NAMALWA (cell line): ENCODE data around the gene PIGA.

Experiments used
- DNase-seq: peaks from one replicate; pipeline ENCODE4 v3.0.0-alpha.2; 2015; ENCODE audit warnings: low spot score

Gene PIGA, protein sequence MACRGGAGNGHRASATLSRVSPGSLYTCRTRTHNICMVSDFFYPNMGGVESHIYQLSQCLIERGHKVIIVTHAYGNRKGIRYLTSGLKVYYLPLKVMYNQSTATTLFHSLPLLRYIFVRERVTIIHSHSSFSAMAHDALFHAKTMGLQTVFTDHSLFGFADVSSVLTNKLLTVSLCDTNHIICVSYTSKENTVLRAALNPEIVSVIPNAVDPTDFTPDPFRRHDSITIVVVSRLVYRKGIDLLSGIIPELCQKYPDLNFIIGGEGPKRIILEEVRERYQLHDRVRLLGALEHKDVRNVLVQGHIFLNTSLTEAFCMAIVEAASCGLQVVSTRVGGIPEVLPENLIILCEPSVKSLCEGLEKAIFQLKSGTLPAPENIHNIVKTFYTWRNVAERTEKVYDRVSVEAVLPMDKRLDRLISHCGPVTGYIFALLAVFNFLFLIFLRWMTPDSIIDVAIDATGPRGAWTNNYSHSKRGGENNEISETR

DNA sequence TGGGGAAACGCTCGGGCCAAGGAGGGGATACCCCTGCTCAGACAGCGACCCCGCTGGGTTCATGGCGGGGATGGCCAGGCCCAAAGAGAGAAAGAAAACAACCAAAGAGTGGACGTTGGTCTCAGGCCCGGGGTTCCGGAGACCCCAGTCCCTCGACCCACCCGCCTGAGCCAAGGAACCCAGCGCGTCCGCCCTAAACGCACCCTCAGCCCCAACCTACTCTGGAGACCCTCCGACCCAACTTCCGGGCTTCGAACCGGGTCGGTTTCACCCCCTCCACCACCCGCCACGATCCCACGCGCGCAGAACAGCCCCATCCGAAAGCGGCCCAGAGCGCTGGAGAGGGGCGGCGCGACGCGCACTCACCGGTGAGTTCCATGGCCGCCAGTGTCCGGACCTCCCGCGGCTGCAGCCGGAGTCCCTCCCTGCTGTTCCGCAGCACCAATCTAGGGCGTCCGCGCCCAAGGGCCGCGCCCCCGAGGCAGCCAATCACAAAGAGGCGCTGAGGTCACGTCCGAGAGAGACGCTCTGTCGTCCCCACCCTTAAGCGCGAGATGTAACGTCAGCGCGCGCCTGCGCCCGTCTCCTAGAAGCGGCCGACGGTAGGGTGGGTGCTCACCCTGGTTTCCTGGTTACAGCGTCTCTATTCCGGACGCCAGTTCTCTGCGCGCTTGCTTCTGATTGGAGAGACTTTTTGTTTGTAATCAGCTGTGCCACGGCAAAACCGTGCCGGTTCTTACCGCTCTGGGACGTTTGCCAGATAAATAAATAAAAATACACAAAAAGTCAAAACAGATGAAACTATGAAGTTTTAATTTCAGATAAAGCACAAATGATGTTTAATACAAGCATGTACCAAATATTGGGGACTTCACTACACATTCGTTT is at the start of gene PIGA:
Gene PIGA, minus strand, starts transcription at position 389 of the 888 bp plus-strand sequence. CDS start 3,593 bp downstream, outside the sequence.
- peak; percentile 95 for DNase-seq

DNA sequence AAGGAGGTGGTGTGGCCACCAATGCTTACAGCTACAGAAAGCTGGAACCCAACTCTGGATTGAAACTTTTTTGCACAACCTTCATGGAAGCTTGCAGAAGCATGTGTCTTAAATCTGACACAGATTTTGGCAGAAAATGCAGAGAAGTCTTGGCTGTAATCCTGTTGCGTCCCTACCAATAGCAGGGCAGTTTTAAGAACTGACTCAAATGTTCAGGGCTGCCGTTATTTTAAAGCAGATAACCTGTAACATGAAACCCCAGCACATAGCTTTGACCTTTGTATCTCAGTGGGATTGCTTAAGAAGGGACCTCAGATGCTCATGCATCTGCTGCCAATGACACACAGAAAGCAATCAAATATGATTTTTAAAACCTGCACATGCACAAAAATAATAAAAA is 49.0 kb upstream of the PIGA start, which contains the start of gene VEGFD:
Gene VEGFD, minus strand, starts transcription at position 110 of the 400 bp plus-strand sequence. CDS start 467 bp downstream, outside the sequence.
- no peak for DNase-seq

DNA sequence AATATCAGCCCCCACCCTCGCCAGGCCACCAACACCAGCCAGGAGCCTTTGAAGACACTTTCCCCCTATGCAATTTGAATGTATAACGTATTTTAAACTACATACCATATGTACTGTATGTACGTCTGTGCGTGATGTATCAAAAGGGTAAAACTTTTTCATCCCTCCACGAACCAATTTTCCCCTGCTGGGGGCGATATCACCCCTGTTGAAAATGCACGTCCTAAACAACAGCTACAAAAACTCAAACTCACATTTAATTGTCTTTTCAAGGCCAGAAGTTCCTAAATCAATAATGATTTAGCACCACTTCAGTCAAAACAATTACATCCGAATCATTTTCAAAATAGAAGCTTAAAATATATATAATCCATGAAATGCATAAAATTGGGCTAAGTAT is 47.5 kb upstream of the PIGA start:
- peak; percentile 24 for DNase-seq

DNA sequence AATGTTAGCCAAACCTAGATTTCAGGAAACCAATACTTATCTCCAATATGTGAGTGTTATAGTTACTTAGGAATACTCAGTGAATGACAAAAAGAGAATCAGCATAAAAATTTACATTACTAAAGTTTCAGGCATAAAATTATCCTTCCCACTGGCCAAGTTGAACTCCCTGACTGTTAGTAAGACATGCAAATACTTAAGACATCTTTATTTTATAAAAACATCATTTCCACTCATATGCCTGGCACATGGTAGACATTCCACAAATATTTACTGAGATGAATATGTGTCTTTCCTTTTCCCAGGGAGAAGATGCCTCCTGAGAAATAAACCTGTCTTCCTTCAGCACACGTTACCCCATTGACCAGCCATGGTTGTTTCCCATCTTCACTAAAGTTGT is 41.6 kb upstream of the PIGA start:
- no peak for DNase-seq

DNA sequence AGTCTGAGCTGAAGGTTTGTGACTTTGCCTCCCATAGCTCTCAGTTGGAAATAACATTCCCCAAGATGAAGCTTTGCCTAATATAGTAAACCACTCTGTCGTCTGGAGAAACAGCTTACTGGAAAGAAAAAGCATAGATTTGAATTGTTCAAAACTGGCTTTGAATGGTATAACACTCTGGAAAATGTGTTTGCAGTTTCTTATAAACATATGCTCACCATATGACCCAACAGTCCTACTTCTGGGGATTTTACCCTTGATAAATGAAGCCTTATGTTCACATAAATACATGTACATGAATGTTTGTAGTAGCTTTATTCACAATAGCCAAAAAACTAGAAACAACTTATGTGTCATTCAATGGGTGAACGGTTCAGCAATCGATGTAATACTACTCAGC is 38.7 kb upstream of the PIGA start:
- DNase-seq: no peak

DNA sequence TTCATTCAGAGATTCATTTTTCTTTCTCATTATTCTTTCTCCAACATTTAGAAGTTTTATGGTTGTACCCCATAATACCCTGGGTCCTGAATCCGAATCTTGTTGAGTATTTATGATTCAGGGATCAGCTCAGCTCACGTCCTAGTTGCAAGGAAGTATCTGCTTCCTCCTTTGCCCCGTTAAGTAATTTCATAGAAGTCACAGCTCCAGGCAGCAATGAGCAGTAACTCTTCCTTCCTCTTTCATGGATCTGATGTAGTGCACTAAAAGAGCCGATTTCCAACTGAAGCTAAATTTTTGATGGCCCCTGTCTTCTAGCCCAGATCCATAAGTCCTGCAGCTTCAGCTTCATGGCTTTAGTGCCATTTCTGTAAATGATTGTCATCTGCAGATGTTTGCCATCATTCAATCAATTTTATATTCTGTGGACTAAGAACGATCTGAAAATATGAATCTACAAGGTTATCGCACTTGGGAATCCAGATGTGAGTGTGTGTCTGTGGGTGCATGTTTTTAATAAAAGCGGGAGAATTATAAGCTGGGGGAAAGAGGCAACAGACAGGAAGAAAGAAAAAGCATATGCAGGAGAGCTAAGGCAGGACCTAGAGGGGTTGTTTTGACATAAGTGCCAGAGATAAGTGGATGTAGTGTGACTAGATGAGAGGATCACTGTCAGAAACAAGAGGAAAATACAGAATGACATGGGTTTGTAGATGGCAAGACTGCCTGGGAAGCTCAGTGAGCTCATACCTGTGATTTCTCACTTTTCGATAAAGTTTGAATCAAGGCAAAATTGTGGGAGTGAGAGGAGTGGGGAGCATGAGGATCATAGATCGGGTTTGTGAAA is 31.4 kb upstream of the PIGA start:
- no peak for DNase-seq

DNA sequence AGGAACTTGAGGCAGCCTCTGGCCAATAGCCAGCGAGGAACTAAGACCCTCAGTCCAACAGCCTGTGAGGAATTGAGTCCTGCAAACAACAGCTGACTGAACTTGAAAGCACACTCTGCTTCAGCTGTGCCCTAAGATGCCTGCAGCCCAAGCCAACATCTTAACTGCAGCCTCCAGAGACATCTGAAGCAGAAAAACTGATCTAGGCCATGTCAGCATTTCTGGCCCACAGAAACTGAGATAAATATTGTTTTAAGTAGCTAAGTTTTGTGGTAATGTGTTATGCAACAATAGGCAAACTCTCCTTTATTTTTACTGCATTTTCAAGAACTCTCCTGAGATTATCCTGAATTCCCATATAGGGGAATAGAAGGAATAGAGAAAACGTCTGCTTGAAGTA is 24.4 kb upstream of the PIGA start:
- no peak for DNase-seq

DNA sequence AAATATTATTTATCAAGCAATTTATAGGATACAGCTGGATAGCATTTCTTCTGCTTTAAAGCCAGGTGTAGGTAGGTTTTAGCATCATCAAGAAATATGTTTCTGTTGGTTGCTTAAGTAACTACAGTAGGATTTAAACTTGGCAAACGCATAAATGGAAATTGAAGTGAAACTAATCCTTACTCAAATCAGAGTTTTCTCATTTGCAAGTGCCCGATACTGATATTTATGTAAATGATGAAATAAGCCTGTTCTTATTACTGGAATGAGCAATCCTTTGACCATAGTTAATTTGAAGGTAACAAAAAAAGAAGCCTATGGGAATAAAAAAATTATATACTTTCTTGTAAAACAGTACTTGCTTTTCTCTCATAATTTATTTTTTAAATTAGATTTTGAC is 23.2 kb upstream of the PIGA start:
- DNase-seq: peak; percentile 13

DNA sequence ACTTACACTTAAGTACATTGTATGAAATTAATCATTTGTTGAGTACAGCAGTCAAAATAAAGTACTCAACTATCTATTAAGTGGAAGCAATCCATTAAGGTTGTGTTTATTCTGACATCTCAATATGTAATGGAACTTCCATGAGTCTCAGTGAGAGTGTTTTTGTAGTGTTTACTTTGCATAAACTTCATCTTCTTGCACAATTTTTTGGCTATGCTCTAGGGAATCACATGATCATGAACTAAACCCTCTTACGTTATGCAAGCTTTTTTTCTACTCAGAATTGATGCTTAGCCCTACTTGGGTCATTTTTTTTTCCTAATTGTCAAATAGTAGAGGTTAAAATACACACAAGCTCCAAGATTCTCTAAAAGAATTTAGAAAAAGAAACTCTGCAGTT is 21.1 kb upstream of the PIGA start:
- peak; percentile 21 for DNase-seq

DNA sequence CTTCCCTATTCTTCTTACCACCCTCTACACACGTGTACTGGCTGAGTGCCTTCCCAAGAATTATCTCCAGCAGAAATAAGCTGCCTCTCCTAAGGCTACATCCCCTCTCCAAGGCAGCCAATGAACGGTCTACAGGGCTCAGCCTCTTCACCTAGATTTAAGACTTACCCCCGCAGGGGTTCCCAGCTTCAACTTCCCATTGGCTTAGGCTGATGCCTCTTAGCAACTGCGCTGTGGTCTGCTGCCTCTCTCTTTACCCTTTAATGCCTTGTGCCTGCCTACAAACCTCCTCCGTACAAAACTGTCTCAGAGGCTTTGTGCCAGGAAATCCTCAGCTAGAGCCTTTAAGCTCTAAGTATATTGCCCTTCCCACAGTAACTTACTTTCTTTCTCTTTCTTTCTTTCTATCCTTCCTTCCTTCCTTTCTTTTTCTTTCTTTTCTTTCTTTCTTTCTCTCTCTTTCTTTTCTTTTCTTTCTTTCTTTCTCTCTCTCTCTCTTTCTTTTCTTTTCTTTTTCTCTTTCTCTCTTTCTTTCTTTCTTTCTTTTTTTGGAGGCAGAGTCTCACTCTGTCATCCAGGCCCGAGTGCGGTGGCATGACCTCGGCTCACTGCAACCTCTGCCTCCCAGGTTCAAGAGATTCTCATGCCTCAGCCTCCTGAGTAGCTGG is 15.1 kb upstream of the PIGA start:
- no peak for DNase-seq

DNA sequence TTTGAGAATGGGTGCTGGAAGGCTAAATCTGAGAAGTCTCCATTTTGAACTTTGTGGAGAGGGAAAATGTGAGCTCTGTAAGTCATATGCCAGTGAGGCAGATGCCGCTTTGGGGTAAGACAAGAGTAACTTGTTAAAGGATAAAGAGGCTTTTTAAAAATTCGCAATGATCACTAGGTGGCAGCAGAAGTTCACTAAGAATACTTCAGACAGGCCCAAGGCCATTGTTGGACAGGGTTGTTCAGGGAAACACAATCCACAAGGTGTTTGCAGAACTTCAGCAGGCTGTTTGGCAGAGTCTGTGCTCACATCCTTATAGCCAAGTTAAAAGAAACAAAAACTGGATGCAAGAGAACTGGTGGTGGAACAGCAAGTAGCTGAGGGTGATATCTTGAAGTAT is 13.7 kb upstream of the PIGA start:
- peak; percentile 71 for DNase-seq

DNA sequence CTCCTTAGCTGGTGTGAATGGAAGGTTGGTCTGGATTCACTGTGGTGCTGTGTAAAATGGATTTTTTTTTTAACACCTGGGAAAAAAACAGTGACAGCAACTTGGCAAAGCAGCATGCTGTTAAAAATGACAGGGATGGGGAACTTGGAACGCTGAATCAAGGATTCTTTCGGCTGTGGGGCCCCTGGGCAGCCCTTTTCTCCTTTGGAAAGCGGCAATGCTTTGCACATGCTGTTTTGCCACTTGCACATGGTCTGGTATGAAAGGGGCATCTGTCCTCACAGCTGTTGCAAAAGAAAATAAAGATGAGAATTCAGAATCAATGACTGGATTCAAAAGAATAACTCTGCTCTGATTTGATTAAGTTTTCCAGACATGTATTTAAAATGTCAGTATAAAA is 10.7 kb upstream of the PIGA start:
- DNase-seq: no peak

DNA sequence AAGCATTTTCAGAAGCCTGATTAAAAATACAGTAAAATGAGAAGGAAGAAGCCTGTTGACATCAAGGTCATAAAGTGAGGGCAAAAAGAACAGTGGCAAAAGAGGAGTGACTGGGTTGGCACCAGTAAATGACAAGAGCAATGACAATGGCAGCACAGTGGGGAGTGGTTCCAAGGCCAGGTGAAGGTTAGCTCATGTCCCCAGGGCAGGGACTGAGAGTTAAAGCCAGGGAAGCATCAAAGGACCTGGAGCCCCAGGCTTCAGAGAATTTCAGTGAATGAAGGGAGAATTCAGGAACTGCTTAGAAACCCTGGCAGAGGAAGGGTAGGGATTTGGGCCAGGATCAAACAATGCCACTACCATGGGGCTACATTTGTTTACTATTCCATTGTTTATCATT is 8.8 kb upstream of the PIGA start:
- DNase-seq: no peak

DNA sequence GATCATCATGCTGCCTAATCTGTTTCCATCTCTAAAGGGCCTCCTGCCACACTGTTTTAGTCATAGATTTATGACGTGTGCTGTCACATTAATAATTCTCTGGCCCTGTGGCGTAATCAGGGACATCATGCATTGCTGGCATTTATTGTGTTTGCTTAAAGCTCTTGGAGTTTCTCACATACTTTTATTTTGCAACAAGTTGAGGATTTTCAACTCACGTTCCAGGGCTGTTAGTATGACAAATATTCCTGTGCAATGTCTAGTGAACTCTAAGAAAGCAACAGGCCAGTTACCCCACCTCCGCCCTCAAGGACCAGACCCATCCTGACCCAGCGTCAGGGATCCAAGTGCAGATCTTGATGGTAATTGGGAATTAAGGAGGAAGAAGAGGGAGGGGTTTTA is 7.8 kb upstream of the PIGA start:
- no peak for DNase-seq

DNA sequence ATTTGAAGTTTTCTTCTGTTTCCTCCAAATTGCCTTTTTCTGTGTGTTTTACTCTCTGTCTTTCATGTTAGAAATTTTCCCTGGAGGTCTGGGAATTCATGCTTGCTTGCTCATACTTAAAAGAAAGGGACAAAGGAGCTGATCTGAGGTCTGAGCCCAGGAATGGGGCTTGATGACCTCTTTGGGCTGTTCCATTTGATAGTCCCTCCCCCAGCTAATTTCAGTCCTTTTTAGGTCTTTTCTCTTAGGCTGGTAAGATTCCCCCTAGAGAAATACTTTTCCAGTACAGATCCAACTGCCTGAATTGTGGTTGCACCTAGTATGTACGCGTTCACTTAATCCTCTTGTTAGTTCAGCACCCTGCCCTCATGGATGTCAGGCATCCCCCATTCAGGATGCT is 5.5 kb upstream of the PIGA start:
- no peak for DNase-seq

DNA sequence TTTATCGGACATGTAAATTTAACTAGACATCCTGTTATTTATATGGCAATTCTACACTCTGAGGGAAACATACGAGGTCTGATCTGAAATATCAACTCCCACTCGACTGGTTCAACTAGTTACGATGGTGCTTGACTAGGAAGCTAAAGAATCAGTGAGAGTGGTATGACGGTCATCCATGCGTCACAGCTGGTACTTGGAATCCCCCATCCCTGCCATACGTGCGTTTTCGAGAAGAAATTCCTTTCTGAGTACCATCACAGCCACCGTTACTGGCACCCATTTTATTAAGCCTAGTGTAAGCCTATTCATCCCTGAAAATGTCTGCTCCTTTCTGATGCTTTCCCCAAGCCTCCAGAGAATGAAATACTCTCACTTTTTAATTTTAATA is 695 bp upstream of the PIGA start:
- peak; percentile 39 for DNase-seq

DNA sequence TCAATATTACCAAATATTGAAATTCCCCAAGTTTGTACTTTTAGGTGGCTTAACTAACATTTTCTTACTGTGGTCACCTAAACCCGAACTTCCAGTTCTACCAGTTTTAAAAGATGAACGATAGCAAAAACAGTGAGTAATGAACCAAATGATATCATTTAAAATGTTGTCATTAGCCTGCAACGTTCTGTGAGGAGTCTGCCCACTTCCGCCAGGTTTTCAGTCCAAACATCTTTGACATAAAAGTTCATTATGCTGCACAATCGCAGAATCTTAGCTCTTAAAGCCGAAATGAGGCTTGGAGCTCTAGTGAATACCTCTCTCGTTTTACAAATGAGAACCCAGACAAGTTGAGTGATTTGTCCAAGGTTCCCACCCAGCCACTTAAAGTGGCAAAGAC is 762 bp downstream of the PIGA start:
- DNase-seq: peak; percentile 4

DNA sequence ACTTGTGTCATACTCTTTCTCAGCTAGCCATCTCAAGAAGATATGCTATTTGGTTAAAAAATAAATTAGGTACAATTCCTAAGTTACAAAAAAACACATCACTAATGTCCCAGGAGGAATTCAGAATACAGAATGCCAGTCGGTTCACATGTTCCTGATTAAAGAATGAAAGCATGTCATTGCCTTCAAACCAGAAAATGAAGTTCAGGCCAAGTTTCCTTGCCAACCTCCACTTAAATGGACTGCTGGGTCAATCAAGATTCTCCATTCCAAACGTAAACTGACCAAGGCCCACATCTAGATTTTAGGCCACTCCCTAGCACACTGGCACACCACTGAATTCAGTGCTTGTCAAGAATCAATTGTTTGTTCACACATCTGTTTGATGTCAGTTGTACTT is 6.5 kb downstream of the PIGA start:
- no peak for DNase-seq

DNA sequence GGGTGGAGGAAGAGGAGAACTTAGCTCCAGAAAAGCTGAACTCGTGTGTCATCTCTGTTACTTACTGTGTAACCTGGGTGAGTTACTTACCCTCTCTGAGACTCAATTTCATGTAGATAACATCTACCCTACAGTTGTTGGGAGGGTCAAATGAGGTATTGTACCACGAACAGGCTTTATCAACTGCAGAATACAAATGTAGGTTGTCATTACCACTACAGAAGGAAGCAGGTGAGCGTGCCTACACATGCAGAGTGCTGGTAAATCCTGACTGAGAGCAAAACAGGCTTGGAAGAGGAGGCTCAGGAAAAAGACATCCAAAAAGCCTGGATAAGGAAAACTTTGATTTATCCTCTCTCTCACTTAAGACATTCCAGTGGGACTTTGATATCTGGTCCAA is 7.2 kb downstream of the PIGA start:
- no peak for DNase-seq

DNA sequence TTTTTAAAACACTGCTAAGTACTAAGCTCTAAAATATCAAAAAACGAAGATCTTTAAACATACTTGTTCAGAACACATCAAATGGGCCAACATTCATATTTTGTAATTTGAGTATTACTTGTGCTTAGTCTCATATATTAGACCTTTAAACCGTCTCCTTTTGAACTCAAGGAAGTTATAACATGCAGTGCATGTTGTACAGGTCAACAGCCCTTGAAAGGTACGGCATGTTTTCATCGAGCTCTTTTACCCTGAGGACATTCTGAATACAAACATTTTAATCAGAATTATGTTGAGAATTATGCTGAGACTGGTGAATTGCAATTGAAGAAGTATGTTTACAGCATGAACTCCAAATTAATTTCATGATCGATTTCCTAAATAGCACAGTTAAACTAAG is 12.9 kb downstream of the PIGA start:
- no peak for DNase-seq

DNA sequence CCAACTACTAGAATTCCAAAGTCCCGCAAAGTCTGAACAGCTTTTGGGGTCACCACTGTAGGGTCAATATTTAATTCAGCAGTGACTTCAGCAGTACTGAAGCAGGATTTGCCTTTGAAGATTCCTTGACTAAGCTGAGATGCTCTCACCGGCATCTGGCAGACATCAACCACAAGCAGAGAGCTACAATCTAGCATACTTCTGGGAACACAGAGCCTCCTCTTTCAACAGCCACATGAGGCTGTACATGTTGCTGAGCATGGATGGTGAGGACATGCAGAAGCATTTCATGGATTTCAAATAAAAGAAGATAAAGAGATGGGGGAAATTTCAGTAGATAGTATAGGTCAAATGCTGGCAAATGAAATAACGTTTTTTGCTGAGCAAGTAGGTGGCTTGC is 13.3 kb downstream of the PIGA start:
- DNase-seq: no peak

DNA sequence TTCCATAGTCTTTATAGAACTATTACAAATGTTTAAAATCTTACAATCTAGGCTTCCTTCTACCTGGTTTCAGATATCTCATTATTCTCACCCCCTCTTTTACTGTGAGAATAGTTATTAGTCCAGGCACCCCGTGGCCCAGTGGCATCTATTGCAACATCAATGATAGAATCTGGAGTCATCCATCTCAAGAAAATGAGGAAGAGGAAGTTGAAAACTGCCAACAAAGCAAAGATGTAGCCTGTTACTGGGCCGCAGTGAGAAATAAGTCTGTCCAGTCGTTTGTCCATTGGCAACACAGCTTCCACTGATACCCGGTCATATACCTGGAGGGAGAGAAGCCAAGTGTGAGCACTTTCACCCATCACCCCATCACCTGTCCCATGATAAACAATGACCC is 13.9 kb downstream of the PIGA start:
- no peak for DNase-seq
